HUDEP-2 (cell line): ENCODE data around the gene ZDHHC24.

Experiments used
- DNase-seq, 76 experiments: peaks; one replicate each; lab custom pipeline; 2025; ENCODE audit not compliant: unreplicated experiment in 76 of 76; lab: John Stamatoyannopoulos, UW

The ZDHHC24 gene

GRCh38 chr11:66475349-66476172 is 70.3 kb downstream of the ZDHHC24 start:
- DNase-seq, result no peak

- DNase-seq, result no peak
Observed at GRCh38 chr11:66473608-66474515, 72.0 kb downstream of the ZDHHC24 start.

GRCh38 chr11:66473167-66473566 is 72.7 kb downstream of the ZDHHC24 start:
- DNase-seq, result no peak

- DNase-seq, result no peak
Observed at GRCh38 chr11:66472054-66472453, 73.8 kb downstream of the ZDHHC24 start.

GRCh38 chr11:66471142-66471541 is 74.7 kb downstream of the ZDHHC24 start:
- DNase-seq, result no peak
